ENCODE measurements around the gene PRKCZ. TPM values are rescaled to one million over a fixed set of nuclear protein-coding genes. Genes with fewer than 3 reads are reported as not detected.

Gene PRKCZ
- total and polyA plus RNA-seq, 2 experiments from 2014 or later = 26.2 to 36.9 TPM

DNA sequence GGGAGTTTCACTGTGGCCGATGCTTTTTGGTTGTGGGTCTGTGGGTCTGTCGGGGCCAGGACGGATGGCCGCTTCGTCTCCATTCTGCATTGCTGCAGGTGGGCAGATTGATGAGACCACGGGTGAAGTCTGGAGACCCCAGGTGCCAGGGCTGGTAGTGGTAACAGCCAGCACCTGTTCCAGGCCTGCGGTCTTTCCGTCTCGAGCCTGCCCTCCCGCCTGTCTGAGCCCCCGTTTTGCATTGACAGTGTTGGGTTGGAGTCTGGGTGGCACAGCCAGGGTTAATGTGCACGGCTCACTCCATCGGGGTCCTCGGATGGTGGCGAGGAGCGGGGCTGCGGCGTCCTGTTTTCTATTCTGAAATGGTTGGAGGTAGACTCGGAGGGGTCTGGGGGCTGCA lies 24.2 kb downstream of the PRKCZ start (continued):
- TF ChIP-seq CREB1 (CRISPR knock-in tag; IDR thresholded peaks at IDR 0.05; ENCODE audit: low read depth) (no peak), REST (IDR thresholded peaks at IDR 0.05; ENCODE audit: unreplicated experiment) (no peak), NANOG (IDR thresholded peaks at IDR 0.05; ENCODE audit: borderline replicate concordance) (no peak), EZH2phosphoT487 (IDR thresholded peaks at IDR 0.05; ENCODE audit: unreplicated experiment) (no peak), STAT1 (IDR thresholded peaks at IDR 0.05; ENCODE audit: unreplicated experiment) (no peak), EZH2 (IDR thresholded peaks at IDR 0.05; ENCODE audit: low read depth, unreplicated experiment) (no peak), POLR2AphosphoS5 (IDR thresholded peaks at IDR 0.05; ENCODE audit: low read depth) (no peak), JUNB (IDR thresholded peaks at IDR 0.05; ENCODE audit: unreplicated experiment) (no peak), ZNF114 (CRISPR knock-in tag; IDR thresholded peaks at IDR 0.05) (no peak), ZNF331 (CRISPR knock-in tag; IDR thresholded peaks at IDR 0.05; ENCODE audit: low read depth) (no peak)

- Histone ChIP-seq H3K27me3 (ENCODE audit: insufficient read depth) (no peaks in the 10 kb centered on the region), H3K4me1 (ENCODE audit: insufficient read depth) (no peaks in the 10 kb centered on the region), H3K36me3 (ENCODE audit: insufficient read depth) (peaks cover 9% of the 10 kb centered on the region; the same call in 1 of the 2 replicates), H3F3A (replicated peaks; ENCODE audit: low read depth) (no peaks in the 10 kb centered on the region), H3K79me2 (replicated peaks; ENCODE audit: insufficient read depth) (peaks cover 57% of the 10 kb centered on the region), H3K27ac (ENCODE audit: low read depth) (no peak overlapping the region), H4K20me1 (replicated peaks; ENCODE audit: insufficient read depth) (0 out of 2 replicates have a peak, but pooled peaks cover 2% of the 10 kb centered on the region), H3K4me3 (no peak overlapping the region), H2AFZ (no peak overlapping the region), H3K9me2 (ENCODE audit: insufficient read depth) (no peaks in the 10 kb centered on the region), H3K4me2 (no peak overlapping the region)
- Mint-ChIP-seq H3K4me1 (peaks cover 20% of the 10 kb centered on the region), H3K36me3 (ENCODE audit: low read depth) (peaks cover 34% of the 10 kb centered on the region), H3K27ac (peak overlapping the region; percentile 86), H3K9me3 (peaks cover 22% of the 10 kb centered on the region), H3K27me3 (ENCODE audit: insufficient read depth, low read depth, poor library complexity) (peaks cover 13% of the 10 kb centered on the region), H3K4me3 (no peak overlapping the region)
- TF ChIP-seq EZH2phosphoT487 (IDR thresholded peaks at IDR 0.05; ENCODE audit: unreplicated experiment) (no peak), ZNF114 (CRISPR knock-in tag; IDR thresholded peaks at IDR 0.05) (no peak), REST (IDR thresholded peaks at IDR 0.05; ENCODE audit: unreplicated experiment) (no peak), JUNB (IDR thresholded peaks at IDR 0.05; ENCODE audit: unreplicated experiment) (no peak)
- DNase-seq (ENCODE audit: low spot score) (no peak), ATAC-seq (no peak)
These were observed 24.9 kb downstream of the PRKCZ start for GRCh38 chr1:2074944-2075740.
